PC-3 (cell line): Measurements from ENCODE around the gene SLC7A7.
"Not testable (repeated sequence)": the region's sequence is repeated elsewhere in the genome, so short reads cannot be mapped to it uniquely, and the experiment has no call there.

Source experiments
- EZH2 ChIP-seq: fragments of 300-600 bp; sonication (generic); IDR thresholded peaks from one replicate; pipeline ENCODE4 v1.6.1; 2017; ENCODE audit warnings: antibody characterized with exemption, mild to moderate bottlenecking, low read length; ENCODE audit not compliant: unreplicated experiment
- TF ChIP-seq, protein P1 (sequence below): fragments of 300-600 bp; sonication (generic); conservative IDR thresholded peaks from 2 replicates; pipeline ENCODE4 v1.5.1; 2017; ENCODE audit warnings: antibody characterized with exemption, low read depth, mild to moderate bottlenecking, low read length

DNA sequence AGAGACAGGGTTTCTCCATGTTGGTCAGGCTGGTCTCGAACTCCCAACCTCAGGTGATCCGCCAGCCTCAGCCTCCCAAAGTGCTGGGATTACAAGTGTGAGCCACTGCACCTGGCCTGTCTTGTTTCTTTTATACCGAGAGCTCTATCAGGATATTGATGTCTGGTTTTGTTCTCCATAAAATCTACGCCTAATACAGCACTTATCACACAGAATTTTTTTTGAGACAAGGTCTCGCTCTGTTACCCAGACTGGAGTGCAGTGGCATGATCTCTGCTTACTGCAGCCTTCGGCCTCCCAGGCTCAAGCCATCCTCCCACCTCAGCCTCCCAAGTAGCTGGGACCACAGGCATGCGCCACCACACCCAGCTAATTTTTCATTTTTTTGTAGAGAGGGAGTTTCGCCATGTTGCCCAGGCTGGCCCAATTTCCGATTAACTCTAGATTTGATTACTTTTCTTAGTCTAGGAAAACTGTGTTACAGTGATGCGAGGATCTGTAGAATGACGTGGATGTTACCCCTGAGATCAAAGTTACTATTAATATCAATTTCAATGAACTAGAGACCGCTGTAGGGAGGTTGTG, 13.9 kb upstream of the SLC7A7 start:
- TF ChIP-seq, protein P1, sequence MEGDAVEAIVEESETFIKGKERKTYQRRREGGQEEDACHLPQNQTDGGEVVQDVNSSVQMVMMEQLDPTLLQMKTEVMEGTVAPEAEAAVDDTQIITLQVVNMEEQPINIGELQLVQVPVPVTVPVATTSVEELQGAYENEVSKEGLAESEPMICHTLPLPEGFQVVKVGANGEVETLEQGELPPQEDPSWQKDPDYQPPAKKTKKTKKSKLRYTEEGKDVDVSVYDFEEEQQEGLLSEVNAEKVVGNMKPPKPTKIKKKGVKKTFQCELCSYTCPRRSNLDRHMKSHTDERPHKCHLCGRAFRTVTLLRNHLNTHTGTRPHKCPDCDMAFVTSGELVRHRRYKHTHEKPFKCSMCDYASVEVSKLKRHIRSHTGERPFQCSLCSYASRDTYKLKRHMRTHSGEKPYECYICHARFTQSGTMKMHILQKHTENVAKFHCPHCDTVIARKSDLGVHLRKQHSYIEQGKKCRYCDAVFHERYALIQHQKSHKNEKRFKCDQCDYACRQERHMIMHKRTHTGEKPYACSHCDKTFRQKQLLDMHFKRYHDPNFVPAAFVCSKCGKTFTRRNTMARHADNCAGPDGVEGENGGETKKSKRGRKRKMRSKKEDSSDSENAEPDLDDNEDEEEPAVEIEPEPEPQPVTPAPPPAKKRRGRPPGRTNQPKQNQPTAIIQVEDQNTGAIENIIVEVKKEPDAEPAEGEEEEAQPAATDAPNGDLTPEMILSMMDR, result not testable (repeated sequence)
- not testable (repeated sequence) for TF ChIP-seq EZH2
